Measurements from ENCODE around the gene TMEM98. TPM values are rescaled to one million over a fixed set of nuclear protein-coding genes. Genes with fewer than 3 reads are reported as not detected.

The TMEM98 gene
- polyA plus RNA-seq, 1 donor (not counting 4 experiments of a cell fraction or from before 2014, with no cell fraction given): 66.8 TPM

DNA sequence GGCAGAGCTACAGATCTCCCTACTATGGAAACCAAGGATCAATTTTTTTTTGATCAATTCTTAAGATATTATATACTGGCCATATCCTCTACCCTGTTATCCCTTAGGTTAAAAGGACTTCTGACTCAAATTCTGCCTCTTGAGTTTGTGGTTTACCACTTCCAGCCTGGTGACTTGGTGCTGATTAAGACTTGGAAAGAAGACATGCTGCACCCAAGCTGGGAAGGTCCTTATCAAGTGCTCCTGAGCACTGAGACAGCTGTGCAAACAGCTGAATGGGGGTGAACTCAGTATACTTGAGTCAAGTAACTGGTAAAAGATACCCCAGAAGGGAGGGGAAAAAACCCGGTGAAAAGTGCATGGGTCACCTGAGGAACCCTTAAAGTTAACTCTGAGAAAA is 43.2 kb downstream of the TMEM98 start:
- FAIRE-seq (peak; percentile 89), DNase-seq (ENCODE audit: low read depth, low spot score) (peak; percentile 38)
- TF ChIP-seq EZH2 (IDR thresholded peaks at IDR 0.05; ENCODE audit: low read length): no peak
- TF ChIP-seq, protein P1, sequence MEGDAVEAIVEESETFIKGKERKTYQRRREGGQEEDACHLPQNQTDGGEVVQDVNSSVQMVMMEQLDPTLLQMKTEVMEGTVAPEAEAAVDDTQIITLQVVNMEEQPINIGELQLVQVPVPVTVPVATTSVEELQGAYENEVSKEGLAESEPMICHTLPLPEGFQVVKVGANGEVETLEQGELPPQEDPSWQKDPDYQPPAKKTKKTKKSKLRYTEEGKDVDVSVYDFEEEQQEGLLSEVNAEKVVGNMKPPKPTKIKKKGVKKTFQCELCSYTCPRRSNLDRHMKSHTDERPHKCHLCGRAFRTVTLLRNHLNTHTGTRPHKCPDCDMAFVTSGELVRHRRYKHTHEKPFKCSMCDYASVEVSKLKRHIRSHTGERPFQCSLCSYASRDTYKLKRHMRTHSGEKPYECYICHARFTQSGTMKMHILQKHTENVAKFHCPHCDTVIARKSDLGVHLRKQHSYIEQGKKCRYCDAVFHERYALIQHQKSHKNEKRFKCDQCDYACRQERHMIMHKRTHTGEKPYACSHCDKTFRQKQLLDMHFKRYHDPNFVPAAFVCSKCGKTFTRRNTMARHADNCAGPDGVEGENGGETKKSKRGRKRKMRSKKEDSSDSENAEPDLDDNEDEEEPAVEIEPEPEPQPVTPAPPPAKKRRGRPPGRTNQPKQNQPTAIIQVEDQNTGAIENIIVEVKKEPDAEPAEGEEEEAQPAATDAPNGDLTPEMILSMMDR (optimal IDR thresholded peaks at IDR 0.05 in 1 of 3, IDR thresholded peaks at IDR 0.05 in 1 of 3, conservative IDR thresholded peaks at IDR 0.05 in 1 of 3; ENCODE audit: extremely low read depth in 1 of 3, insufficient read depth in 2 of 3, low read length in 3 of 3): no peak
- H3K9ac ChIP-seq (ENCODE audit: control insufficient read depth, extremely low read depth, insufficient read depth, low read length): no peak overlapping the region
- no peak overlapping the region for H2AFZ ChIP-seq (ENCODE audit: control insufficient read depth, low read length)
- no peak overlapping the region for H3K27ac ChIP-seq (ENCODE audit: control insufficient read depth, insufficient read depth, low read length)
- no peaks in the 10 kb centered on the region for H3K36me3 ChIP-seq (ENCODE audit: control insufficient read depth in 2 of 2, extremely low read depth in 1 of 2, insufficient read depth in 2 of 2, low read length in 2 of 2)
- peaks cover 10% of the 10 kb centered on the region for H3K4me1 ChIP-seq (ENCODE audit: control insufficient read depth, extremely low read depth, insufficient read depth, low read length)
- no peaks in the 10 kb centered on the region for H3K9me3 ChIP-seq (ENCODE audit: control insufficient read depth, low read depth, low read length)
- peak overlapping the region; percentile 33 for H3K4me2 ChIP-seq (ENCODE audit: control insufficient read depth, extremely low read depth, insufficient read depth, low read depth, low read length)
- H3K27me3 ChIP-seq (ENCODE audit: control insufficient read depth, extremely low read depth, insufficient read depth, low read length): no peaks in the 10 kb centered on the region
- H3K4me3 ChIP-seq (ENCODE audit: control insufficient read depth in 2 of 3, extremely low read depth in 1 of 3, insufficient read depth in 2 of 3, low read depth in 1 of 3, low read length in 3 of 3): no peak overlapping the region
- H3K79me2 ChIP-seq (ENCODE audit: control insufficient read depth, insufficient read depth, low read length): no peaks in the 10 kb centered on the region
- H3K9me1 ChIP-seq (ENCODE audit: control insufficient read depth, extremely low read depth, insufficient read depth, low read length): no peaks in the 10 kb centered on the region
- dilution Hi-C loops (cut with MboI; ENCODE audit: extremely low pct_ligation_motif_present, low sequenced_read_pairs): no loop called here
- H4K20me1 ChIP-seq (ENCODE audit: control insufficient read depth, extremely low read depth, insufficient read depth, low read length): no peaks in the 10 kb centered on the region

DNA sequence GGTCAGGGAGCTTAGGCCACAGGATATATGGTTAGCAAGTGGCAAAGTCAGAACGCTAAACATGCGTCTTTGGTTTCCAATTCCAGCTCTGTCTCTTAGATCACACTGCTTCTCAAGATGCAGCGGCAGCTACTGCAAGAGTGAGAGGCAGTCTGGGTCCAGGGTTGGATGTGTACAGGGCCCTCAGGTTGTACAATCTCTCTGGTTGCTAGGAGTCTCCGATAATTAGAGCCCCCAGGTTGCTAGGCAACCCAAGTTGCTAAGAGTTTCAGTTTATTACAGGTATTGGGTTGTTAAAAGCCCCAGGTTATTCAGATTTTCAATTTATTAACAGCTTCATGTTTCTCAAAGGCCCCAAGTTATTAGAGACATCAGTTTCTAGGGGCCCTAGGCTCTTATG is 48.2 kb downstream of the TMEM98 start:
- no peak overlapping the region for H2AFZ ChIP-seq (ENCODE audit: control insufficient read depth, low read length)
- FAIRE-seq (no peak), DNase-seq (ENCODE audit: low read depth, low spot score) (no peak)
- H3K27ac ChIP-seq (ENCODE audit: control insufficient read depth, insufficient read depth, low read length): no peak overlapping the region
- H3K4me2 ChIP-seq (ENCODE audit: control insufficient read depth, extremely low read depth, insufficient read depth, low read depth, low read length): no peak overlapping the region
- peaks cover 1% of the 10 kb centered on the region for H3K9me3 ChIP-seq (ENCODE audit: control insufficient read depth, low read depth, low read length)
- TF ChIP-seq, protein P1 (optimal IDR thresholded peaks at IDR 0.05 in 1 of 3, IDR thresholded peaks at IDR 0.05 in 1 of 3, conservative IDR thresholded peaks at IDR 0.05 in 1 of 3; ENCODE audit: extremely low read depth in 1 of 3, insufficient read depth in 2 of 3, low read length in 3 of 3): no peak
- TF ChIP-seq EZH2 (IDR thresholded peaks at IDR 0.05; ENCODE audit: low read length): no peak
- no peak overlapping the region for H3K9ac ChIP-seq (ENCODE audit: control insufficient read depth, extremely low read depth, insufficient read depth, low read length)
- H4K20me1 ChIP-seq (ENCODE audit: control insufficient read depth, extremely low read depth, insufficient read depth, low read length): no peaks in the 10 kb centered on the region
- H3K36me3 ChIP-seq (ENCODE audit: control insufficient read depth in 2 of 2, extremely low read depth in 1 of 2, insufficient read depth in 2 of 2, low read length in 2 of 2): no peaks in the 10 kb centered on the region
- peaks cover 6% of the 10 kb centered on the region for H3K4me1 ChIP-seq (ENCODE audit: control insufficient read depth, extremely low read depth, insufficient read depth, low read length)
- H3K79me2 ChIP-seq (ENCODE audit: control insufficient read depth, insufficient read depth, low read length): no peaks in the 10 kb centered on the region
- no peaks in the 10 kb centered on the region for H3K27me3 ChIP-seq (ENCODE audit: control insufficient read depth, extremely low read depth, insufficient read depth, low read length)
- no peaks in the 10 kb centered on the region for H3K9me1 ChIP-seq (ENCODE audit: control insufficient read depth, extremely low read depth, insufficient read depth, low read length)
- H3K4me3 ChIP-seq (ENCODE audit: control insufficient read depth in 2 of 3, extremely low read depth in 1 of 3, insufficient read depth in 2 of 3, low read depth in 1 of 3, low read length in 3 of 3): no peak overlapping the region
- dilution Hi-C loops (cut with MboI; ENCODE audit: extremely low pct_ligation_motif_present, low sequenced_read_pairs): no loop called here
